IPS-18c (cell line): ENCODE results near the gene ADGRG1.
"Not testable (repeated sequence)": the region's sequence is repeated elsewhere in the genome, so short reads cannot be mapped to it uniquely, and the experiment has no call there.

ENCODE experiments used
- H3K4me3 ChIP-seq: 2 replicates; pipeline ENCODE4 v1.7.0; 2013; ENCODE audit warnings: low read depth, mild to moderate bottlenecking, low read length, moderate library complexity; ENCODE audit not compliant: insufficient read depth
- H3K9me3 ChIP-seq: one replicate; pipeline ENCODE4 v1.6.1; 2013; ENCODE audit warnings: mild to moderate bottlenecking, low read length, moderate library complexity; ENCODE audit not compliant: control insufficient read depth, insufficient read depth

Gene ADGRG1

DNA sequence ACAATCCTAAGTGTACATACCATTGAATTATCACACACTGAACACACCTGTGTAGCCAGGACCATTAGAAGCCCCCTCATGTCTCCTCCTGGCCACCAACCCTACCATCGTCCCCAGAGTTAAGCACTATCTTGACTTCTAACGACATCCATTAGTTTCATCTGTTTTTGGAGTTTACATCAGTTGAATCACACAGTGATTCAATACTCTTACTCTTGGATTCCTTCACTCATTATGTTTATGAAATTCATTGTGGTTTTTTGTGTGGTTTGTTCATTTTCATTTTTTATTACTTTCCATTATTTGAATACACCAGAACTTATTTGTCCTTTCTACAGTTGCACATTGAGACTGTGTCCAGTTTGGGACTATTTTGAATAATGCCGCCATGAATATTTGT is 79.7 kb downstream of the ADGRG1 start:
- Histone ChIP-seq H3K9me3 (peaks cover 2% of the 10 kb centered on the region), H3K4me3 (no peak overlapping the region)

GRCh38 chr16:57709663-57710062 is 81.2 kb downstream of the ADGRG1 start:
- H3K9me3 ChIP-seq = peaks cover 2% of the 10 kb centered on the region
- no peak overlapping the region for H3K4me3 ChIP-seq

DNA sequence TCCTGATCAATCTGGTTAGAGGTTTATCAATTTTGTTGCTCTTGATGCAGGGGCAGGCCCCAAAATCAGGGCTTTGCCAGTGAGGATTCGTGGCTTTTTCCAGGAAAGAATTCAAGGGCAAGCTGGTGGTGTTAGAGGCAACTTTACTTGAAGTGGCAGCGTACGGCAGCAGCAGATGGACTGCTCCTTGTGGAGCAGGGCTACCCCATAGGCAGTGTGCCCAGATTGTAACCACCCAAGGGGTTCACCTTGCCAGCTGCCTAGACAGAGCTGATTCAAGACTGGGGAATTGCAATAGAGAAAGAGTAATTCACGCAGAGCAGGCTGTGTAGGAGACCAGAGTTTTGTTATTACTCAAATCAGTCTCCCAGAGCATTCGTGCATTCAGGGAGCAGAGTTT is 82.9 kb downstream of the ADGRG1 start:
- H3K9me3 ChIP-seq = no peaks in the 10 kb centered on the region
- H3K4me3 ChIP-seq = no peak overlapping the region

GRCh38 chr16:57711993-57712392 is 83.6 kb downstream of the ADGRG1 start:
- H3K9me3 ChIP-seq = no peaks in the 10 kb centered on the region
- no peak overlapping the region for H3K4me3 ChIP-seq

DNA sequence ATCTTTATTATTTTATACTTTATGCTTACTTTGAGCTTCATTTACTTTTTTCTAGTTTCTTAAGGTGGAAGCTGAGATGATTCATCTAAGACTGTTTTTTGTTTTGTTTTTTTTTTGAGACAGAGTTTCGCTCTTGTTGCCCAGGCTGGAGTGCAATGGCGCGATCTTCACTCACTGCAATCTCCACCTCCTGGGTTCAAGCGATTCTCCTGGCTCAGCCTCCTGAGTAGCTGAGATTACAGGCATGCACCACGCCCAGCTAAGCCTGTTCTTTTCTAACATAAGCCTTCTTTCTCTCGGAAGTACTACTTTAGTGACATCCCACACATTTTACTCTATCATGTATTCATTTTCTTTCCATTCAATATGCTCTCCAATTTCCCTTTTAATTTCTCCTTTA is 84.1 kb downstream of the ADGRG1 start:
- not testable (repeated sequence) for H3K9me3 ChIP-seq, H3K4me3 ChIP-seq

DNA sequence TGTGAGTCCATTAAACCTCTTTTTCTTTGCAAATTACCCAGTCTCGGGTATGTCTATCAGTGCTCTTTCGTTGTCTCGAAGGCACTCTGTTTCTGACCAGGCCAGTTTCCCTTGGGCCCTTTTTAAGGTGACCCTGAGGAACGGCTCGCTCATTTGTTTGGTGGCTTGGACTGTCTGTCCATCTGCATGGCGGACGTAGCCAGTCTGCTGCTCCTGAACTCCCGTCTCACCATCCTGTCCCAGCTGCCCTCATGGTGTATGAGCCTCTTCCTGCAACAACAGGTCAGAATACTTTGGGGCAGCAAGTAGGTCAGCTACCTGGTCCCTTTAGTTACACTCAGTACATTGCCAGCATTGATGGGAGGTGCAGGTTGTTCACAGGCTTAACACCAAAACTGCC is 85.2 kb downstream of the ADGRG1 start:
- Histone ChIP-seq H3K4me3 (no peak overlapping the region), H3K9me3 (no peaks in the 10 kb centered on the region)

DNA sequence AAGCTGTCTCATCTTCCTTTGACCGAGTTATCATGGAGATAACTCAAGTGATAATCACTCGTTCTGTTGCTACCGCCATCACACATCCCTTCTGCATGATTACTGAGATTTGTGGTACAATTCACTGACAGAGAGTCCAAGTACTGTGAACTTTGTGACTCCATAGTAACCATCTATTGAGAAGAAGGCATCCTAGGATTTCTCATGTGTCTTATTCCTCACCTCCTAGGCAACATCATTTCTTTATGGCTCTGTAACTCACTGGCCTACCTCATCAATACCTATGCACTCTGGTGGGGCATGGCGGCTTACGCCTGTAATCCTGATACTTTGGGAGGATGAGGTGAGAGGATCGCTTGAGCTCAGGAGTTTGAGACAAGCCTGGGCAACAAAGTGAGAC is 85.6 kb downstream of the ADGRG1 start:
- H3K9me3 ChIP-seq = no peaks in the 10 kb centered on the region
- no peak overlapping the region for H3K4me3 ChIP-seq
